GM18502 (cell line): ENCODE results near the gene PHF20.
"Not testable (repeated sequence)": the region's sequence is repeated elsewhere in the genome, so short reads cannot be mapped to it uniquely, and the experiment has no call there.

Experiments
- ATAC-seq: cut with Tn5 transposase; IDR thresholded peaks from one replicate; pipeline ENCODE4 v1.9.1; 2021; ENCODE audit warnings: mild to moderate bottlenecking; ENCODE audit not compliant: unreplicated experiment, poor library complexity

Gene PHF20

DNA sequence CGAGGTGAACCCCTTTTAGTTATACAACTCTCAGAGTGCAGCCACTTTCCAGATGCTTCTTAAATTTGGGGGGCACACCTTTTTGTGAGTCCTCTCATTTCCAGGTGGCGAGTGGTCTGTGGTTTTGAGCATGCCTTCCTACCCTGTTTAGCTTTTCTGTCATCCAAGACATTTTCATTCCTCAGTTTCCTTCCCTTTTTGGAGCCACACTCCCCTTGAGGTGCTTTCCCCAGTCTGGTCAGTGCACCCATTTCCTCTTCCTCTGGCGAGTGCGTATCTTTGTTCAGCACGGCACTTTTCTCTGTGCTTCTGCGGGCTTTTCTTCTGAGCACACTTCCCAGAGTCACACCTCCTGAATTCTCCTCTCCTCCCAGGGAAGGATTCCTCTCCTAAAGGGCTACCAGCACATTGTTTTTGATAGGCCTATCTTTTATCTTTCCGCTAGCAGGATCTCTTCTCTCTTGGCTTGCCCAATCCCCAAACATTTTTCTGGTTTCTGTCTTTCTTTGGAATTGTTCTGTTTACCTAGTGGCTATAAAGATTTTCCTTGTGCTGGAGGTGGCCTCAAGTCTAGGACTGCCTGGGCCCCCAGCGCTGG lies 1.4 kb downstream of the PHF20 start:
- ATAC-seq = no peak

DNA sequence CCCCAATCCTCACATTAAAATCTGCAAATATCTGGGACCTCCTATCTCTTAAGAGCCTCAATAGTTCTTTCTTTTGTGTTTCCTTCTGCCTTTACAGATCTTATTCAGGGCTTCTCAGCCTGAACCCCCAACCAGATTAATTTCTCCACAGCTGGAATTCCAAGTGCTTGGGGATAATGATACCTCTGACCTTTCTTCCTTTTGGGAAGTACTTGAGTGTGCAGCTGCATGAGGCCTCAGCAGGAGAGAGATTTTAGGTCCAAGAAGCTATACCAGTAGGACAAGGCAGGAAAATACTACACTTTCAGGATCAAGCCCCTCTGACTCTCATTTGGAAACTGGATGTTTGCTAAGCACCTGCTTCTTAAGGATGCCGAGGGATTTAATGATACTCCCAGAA lies 2.6 kb downstream of the PHF20 start:
- no peak for ATAC-seq

DNA sequence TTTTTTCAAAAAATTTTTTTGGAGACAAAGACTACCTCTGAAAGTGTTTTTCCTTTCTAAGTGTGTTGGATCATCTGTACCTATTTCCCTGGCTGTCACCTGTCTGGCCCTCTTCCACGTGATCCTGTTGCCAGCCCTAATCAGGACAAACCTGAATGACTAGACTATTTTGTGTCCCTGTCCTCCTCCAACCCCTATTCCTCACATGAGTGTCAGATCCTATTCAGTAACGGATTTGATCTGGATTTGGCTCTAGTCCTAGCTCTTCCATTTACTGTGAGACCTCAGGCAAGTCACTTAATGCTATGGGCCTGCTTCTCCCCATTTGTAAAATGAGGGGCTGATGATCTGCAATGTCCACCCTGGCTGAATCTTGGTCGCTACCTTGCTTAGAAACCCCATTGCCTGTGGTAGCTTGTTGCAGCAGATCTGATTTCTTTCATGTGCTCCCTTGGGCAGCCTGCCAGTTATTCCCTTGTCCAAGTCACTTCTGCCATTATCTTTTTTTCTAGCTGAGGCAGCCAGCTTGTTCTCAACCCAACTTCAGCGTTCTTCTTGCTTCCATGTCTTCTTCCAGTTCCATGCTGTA lies 4.8 kb downstream of the PHF20 start:
- no peak for ATAC-seq

- not testable (repeated sequence) for ATAC-seq
Measured at GRCh38 chr20:35783811-35784210, 12.0 kb downstream of the PHF20 start.

- ATAC-seq = not testable (repeated sequence)
Measured at GRCh38 chr20:35785541-35785940, 13.7 kb downstream of the PHF20 start.

- ATAC-seq = no peak
Measured at GRCh38 chr20:35788796-35789195, 17.0 kb downstream of the PHF20 start.

GRCh38 chr20:35791097-35791496 lies 19.3 kb downstream of the PHF20 start:
- ATAC-seq = no peak

DNA sequence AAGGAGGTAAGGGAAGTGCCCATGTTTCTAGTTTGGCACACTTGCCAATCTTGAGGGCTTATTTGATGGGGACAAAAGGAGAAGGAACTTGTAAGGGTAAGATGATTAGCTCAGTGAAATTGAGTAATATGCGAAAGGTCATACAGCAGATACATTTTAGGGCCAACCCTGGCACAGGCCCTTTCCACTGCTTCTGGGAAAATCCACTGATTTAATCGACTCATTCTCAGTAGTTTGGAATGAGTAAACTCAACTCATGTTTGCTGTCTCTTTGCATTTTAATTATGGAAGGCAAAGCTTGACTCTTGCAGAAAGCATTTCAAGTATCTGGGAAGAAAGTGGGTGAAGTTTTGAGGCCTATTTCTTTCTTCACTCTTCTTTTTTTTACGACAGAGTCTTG lies 20.0 kb downstream of the PHF20 start:
- no peak for ATAC-seq

DNA sequence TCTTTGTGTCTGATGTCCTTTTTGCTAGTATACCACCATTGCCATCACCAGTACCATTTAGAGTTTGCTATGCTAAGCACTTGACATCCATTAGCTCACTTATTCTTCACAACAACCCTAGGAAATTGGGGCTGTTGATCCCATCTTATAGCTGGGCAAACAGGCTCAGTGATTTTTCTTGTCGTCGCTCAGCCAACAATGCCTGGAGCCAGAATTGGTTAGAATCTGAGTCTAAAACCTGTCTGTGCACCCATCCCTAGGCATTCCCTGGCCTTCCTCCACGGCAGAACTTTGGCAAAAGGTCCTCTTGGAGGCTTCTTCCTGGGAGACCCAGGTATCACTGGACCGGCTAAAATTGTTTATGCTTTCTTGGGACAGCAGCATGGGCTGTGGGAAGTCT lies 20.9 kb downstream of the PHF20 start:
- ATAC-seq = no peak

GRCh38 chr20:35796571-35796970 lies 24.8 kb downstream of the PHF20 start:
- no peak for ATAC-seq

DNA sequence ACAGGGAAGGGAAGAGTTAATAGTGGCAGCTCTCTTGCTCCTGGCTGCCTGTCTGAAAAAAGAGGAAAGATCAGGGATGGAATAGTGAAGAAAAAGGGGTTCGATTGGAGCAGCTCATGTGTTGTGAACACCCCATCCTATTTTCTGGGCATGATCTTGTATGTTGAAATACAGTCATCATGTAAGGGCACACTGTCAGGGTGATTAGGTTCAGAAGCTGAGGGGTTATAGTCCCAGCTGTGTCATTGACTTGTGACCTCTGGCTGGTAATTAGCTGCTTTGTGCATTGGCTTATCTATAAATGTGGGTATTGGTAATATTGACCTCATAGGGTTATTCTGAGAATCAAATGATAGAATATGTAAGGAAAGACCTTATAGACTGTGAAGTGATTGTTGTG lies 30.1 kb downstream of the PHF20 start:
- ATAC-seq = no peak

GRCh38 chr20:35806075-35806474 lies 34.3 kb downstream of the PHF20 start:
- no peak for ATAC-seq

GRCh38 chr20:35807877-35808276 lies 36.1 kb downstream of the PHF20 start:
- ATAC-seq = no peak

GRCh38 chr20:35820715-35821114 lies 48.9 kb downstream of the PHF20 start:
- ATAC-seq = no peak

GRCh38 chr20:35821807-35822242 lies 50.0 kb downstream of the PHF20 start:
- ATAC-seq = no peak

DNA sequence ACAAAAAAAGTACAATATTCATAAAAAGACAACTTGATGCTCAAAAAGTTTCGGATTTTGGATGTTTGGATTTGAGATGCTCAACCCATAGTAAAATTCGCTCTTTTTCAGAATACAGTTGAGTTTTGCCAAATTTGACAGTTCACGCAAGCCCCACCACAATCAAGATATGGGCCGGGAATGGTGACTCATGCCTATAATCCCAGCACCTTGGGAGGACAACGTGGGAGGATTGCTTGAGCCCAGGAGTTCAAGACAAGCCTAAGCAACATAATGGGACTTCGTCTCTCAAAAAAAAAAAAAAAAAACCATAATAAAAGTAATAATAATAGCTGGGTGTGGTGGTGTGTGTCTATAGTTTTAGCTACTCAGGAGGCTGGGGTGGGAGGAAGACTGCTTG lies 51.3 kb downstream of the PHF20 start:
- ATAC-seq = no peak

DNA sequence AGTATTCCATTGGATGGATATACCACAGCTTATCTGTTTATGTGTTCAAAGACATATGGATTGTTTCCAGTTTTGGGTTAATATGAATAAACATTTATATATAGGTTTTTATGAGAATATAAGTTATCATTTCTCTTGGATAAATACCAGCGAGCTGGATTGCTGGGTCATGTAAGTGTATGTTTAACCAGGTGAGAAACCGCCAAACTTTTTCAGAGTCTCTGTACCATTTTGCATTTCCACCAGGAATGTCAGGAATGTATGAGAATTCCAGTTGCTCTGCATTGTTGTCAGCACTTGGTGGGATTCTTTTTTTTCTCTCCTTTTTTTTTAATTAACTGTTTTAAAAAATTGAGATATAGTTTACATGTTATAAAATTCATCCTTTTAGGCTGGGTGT lies 52.1 kb downstream of the PHF20 start:
- ATAC-seq = no peak

- no peak for ATAC-seq
Measured at GRCh38 chr20:35826397-35826998, 54.7 kb downstream of the PHF20 start.

DNA sequence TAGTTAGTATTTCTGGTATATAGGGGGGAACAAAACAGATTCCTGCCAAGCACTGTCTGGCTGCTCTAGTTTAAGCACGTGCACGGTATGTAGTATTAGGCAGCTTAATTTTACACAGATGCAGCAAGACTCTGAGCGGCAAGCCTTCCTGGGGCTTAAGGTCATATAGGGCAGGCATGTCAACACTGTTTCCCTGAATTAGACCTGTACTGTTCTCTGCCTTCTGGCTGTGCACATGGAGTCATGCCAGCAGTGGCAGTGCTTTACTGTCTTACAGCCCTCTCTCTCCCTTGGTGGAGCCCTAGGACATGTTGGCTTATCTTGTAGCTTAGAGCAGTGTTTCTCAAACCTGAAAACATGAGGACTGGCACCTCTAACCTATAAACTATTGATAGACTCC lies 56.6 kb downstream of the PHF20 start:
- no peak for ATAC-seq

DNA sequence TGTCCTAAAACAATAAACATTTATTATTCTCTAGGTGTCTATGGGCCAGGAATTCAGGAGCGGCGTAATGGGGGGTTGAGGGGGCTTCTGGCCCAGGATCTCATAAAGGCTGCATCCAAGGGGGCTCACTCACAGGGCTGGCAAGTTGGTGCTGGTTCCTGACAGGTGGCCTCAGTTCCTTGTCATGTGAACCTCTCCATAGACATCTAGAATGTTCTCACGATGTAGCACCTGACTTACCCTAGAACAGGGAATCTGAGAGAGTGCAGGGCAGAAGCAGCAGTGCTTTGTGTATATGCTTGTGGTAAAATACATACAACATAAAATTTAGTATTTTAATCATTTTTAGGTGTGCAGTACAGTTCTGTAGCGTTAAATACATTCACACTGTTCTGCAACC lies 57.1 kb downstream of the PHF20 start:
- no peak for ATAC-seq

GRCh38 chr20:35830264-35830663 lies 58.4 kb downstream of the PHF20 start:
- ATAC-seq = no peak

DNA sequence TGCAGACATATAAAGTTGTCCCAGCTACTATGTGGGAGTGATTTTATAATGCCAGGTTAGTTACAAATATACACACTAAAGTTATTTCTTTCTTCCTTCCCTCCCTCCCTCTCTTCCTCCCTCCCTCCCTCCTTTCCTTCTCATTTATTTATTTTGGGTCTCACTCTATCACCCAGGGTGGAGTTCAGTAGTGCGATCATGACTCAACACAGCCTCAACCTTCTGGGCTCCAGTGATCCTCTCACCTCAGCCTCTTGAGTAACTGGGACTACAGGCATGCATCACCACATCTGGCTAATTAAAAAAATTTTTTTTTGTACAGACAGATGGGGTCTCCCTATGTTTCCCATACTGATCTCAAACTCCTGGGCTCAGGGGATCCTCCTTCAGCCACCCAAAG lies 59.2 kb downstream of the PHF20 start:
- no peak for ATAC-seq
